HCT116 (cell line): ENCODE measurements around the gene PDE4B.
"Not testable (repeated sequence)": the region's sequence is repeated elsewhere in the genome, so short reads cannot be mapped to it uniquely, and the experiment has no call there.

Experiments
- CEBPB ChIP-seq: IDR thresholded peaks from 2 replicates; pipeline ENCODE4 v1.6.1; 2012; ENCODE audit warnings: low read depth
- EZH2 ChIP-seq: fragments of 200-600 bp; sonication (generic); IDR thresholded peaks from 2 replicates; pipeline ENCODE4 v1.6.1; 2017; ENCODE audit warnings: antibody characterized with exemption, mixed run types
- EZH2phosphoT487 ChIP-seq: fragments of 200-600 bp; IDR thresholded peaks from 2 replicates; pipeline ENCODE4 v1.6.1; 2018; ENCODE audit warnings: antibody characterized with exemption, borderline replicate concordance
- MAX ChIP-seq: IDR thresholded peaks from 2 replicates; pipeline ENCODE4 v1.6.1; 2012
- POLR2A ChIP-seq: IDR thresholded peaks from 2 replicates; pipeline ENCODE4 v1.7.0; 2011; ENCODE audit warnings: borderline replicate concordance; ENCODE audit not compliant: insufficient read depth, insufficient read length; ENCODE audit errors: extremely low read depth
- REST ChIP-seq: IDR thresholded peaks from 2 replicates; pipeline ENCODE4 v1.6.1; 2012; ENCODE audit warnings: low read depth
- SIN3A ChIP-seq: IDR thresholded peaks from 2 replicates; pipeline ENCODE4 v1.6.1; 2012; ENCODE audit warnings: low read depth
- SP1 ChIP-seq: IDR thresholded peaks from 2 replicates; pipeline ENCODE4 v1.6.1; 2012; ENCODE audit warnings: low read depth
- YY1 ChIP-seq: IDR thresholded peaks from 2 replicates; pipeline ENCODE4 v1.6.1; 2011; ENCODE audit warnings: low read length, low read depth, moderate library complexity, mild to moderate bottlenecking; ENCODE audit not compliant: insufficient replicate concordance; ENCODE audit errors: extremely low read depth
- ZBTB33 ChIP-seq: IDR thresholded peaks from 2 replicates; pipeline ENCODE4 v1.6.1; 2011; ENCODE audit warnings: mild to moderate bottlenecking, low read length, moderate library complexity; ENCODE audit not compliant: insufficient replicate concordance; ENCODE audit errors: extremely low read depth
- ZNF274 ChIP-seq: fragments of 200-500 bp; sonication (Bioruptor generic); IDR thresholded peaks from 2 replicates; pipeline ENCODE4 v1.6.1; 2014; ENCODE audit warnings: mild to moderate bottlenecking, low read depth, low read length, inconsistent platforms
- TF ChIP-seq, protein P1 (sequence below), 3 experiments: fragments of 200-600 bp in 1 of 3; sonication (generic) in 1 of 3; IDR thresholded peaks in 2 of 3; conservative IDR thresholded peaks in 1 of 3; 2 replicates each; pipeline ENCODE4 v1.5.1; 2012 to 2017; ENCODE audit warnings: low read depth in 2 of 3, low read length in 2 of 3, antibody characterized with exemption in 1 of 3, borderline replicate concordance in 1 of 3, control low read depth in 1 of 3, mild to moderate bottlenecking in 1 of 3, mixed read lengths in 1 of 3, mixed run types in 1 of 3, moderate library complexity in 1 of 3; ENCODE audit not compliant: insufficient read depth in 1 of 3
- TF ChIP-seq, protein P2 (sequence below): IDR thresholded peaks from 2 replicates; pipeline ENCODE4 v1.6.1; 2012

DNA sequence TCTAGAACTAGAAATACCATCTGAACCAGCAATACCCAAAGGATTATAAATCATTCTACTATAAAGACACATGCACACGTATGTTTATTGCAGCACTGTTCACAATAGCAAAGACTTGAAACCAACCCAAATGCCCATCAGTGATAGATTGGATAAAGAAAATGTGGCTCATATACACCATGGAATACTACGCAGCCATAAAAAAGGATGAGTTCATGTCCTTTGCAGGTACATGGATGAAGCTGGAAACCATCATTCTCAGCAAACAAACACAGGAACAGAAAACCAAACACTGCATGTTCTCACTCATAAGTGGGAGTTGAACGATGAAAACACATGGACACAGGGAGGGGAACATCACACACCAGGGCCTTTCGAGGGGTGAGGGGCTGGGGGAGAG is 174.8 kb downstream of the PDE4B start:
- not testable (repeated sequence) for TF ChIP-seq ZBTB33, EZH2phosphoT487, POLR2A, REST, SIN3A, SP1, YY1, ZNF274, CEBPB, EZH2, MAX
- TF ChIP-seq, protein P1, sequence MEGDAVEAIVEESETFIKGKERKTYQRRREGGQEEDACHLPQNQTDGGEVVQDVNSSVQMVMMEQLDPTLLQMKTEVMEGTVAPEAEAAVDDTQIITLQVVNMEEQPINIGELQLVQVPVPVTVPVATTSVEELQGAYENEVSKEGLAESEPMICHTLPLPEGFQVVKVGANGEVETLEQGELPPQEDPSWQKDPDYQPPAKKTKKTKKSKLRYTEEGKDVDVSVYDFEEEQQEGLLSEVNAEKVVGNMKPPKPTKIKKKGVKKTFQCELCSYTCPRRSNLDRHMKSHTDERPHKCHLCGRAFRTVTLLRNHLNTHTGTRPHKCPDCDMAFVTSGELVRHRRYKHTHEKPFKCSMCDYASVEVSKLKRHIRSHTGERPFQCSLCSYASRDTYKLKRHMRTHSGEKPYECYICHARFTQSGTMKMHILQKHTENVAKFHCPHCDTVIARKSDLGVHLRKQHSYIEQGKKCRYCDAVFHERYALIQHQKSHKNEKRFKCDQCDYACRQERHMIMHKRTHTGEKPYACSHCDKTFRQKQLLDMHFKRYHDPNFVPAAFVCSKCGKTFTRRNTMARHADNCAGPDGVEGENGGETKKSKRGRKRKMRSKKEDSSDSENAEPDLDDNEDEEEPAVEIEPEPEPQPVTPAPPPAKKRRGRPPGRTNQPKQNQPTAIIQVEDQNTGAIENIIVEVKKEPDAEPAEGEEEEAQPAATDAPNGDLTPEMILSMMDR (IDR thresholded peaks at IDR 0.05 in 2 of 3, conservative IDR thresholded peaks at IDR 0.05 in 1 of 3; ENCODE audit: borderline replicate concordance in 1 of 3, insufficient read depth in 1 of 3, low read depth in 2 of 3, low read length in 2 of 3) = not testable (repeated sequence)
- TF ChIP-seq, protein P2, sequence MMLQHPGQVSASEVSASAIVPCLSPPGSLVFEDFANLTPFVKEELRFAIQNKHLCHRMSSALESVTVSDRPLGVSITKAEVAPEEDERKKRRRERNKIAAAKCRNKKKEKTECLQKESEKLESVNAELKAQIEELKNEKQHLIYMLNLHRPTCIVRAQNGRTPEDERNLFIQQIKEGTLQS = not testable (repeated sequence)
